HL-60 (cell line): ENCODE results near the gene C14orf180.

ENCODE experiments used
- DNase-seq, 2 experiments: peaks; one replicate each; pipeline ENCODE4 v3.0.0-alpha.2; 2010 to 2020; ENCODE audit warnings: low read depth in 1 of 2, low spot score in 1 of 2
- H3K27ac ChIP-seq: fragments of 250-450 bp; sonication (Bioruptor Pico); replicated peaks from 2 replicates; pipeline ENCODE4 v1.5.1; 2020; ENCODE audit warnings: mild to moderate bottlenecking, moderate library complexity
- H3K27me3 ChIP-seq: fragments of 250-450 bp; sonication (Bioruptor Pico); 2 replicates; pipeline ENCODE4 v1.5.1; 2021; ENCODE audit warnings: mild to moderate bottlenecking, moderate library complexity; ENCODE audit not compliant: insufficient read depth, poor library complexity, severe bottlenecking
- H3K4me3 ChIP-seq: replicated peaks from 2 replicates; pipeline ENCODE4 v1.5.1; 2011; ENCODE audit warnings: mild to moderate bottlenecking, control low read depth, low read length; ENCODE audit not compliant: insufficient read depth
- GABPA ChIP-seq: IDR thresholded peaks from 2 replicates; pipeline ENCODE4 v1.6.1; 2012; ENCODE audit warnings: low read depth
- POLR2AphosphoS5 ChIP-seq: IDR thresholded peaks from 2 replicates; pipeline ENCODE4 v1.6.1; 2012; ENCODE audit warnings: low read depth
- REST ChIP-seq: IDR thresholded peaks from 2 replicates; pipeline ENCODE4 v1.6.1; 2012; ENCODE audit warnings: low read depth; ENCODE audit not compliant: insufficient replicate concordance
- SPI1 ChIP-seq: IDR thresholded peaks from 2 replicates; pipeline ENCODE4 v1.6.1; 2012; ENCODE audit warnings: low read depth, mild to moderate bottlenecking, borderline replicate concordance
- TF ChIP-seq, protein P1 (sequence below): IDR thresholded peaks from one replicate; pipeline ENCODE4 v1.5.1; 2011; ENCODE audit warnings: low read length, control low read depth, inconsistent platforms; ENCODE audit not compliant: insufficient read depth

The C14orf180 gene

DNA sequence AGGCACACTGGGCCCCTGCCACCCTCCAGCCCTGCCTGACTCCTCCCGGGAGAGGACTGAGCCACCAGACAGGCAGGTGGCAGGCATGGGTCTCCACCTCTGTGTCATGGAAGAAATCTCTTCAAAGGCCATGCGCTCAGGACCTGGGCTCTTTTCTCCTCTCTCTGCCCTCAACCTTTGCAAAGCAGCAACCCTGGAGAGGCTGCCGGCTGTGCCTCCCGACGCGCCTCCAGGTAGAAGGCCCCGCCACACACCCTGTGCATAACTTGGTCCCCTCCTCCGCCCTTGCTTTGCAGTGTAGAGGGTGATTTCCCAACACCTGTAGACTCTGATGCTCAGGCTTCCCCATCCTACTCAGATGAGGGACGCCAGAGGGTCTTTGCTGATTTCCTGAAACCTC, 53.2 kb downstream of the C14orf180 start:
- H3K4me3 ChIP-seq: no peak overlapping the region
- peaks cover 14% of the 10 kb centered on the region for H3K27me3 ChIP-seq
- DNase-seq: no peak
- TF ChIP-seq POLR2AphosphoS5 (no peak), REST (no peak), GABPA (no peak), SPI1 (no peak)
- TF ChIP-seq, protein P1, sequence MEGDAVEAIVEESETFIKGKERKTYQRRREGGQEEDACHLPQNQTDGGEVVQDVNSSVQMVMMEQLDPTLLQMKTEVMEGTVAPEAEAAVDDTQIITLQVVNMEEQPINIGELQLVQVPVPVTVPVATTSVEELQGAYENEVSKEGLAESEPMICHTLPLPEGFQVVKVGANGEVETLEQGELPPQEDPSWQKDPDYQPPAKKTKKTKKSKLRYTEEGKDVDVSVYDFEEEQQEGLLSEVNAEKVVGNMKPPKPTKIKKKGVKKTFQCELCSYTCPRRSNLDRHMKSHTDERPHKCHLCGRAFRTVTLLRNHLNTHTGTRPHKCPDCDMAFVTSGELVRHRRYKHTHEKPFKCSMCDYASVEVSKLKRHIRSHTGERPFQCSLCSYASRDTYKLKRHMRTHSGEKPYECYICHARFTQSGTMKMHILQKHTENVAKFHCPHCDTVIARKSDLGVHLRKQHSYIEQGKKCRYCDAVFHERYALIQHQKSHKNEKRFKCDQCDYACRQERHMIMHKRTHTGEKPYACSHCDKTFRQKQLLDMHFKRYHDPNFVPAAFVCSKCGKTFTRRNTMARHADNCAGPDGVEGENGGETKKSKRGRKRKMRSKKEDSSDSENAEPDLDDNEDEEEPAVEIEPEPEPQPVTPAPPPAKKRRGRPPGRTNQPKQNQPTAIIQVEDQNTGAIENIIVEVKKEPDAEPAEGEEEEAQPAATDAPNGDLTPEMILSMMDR: no peak
- H3K27ac ChIP-seq: no peak overlapping the region

DNA sequence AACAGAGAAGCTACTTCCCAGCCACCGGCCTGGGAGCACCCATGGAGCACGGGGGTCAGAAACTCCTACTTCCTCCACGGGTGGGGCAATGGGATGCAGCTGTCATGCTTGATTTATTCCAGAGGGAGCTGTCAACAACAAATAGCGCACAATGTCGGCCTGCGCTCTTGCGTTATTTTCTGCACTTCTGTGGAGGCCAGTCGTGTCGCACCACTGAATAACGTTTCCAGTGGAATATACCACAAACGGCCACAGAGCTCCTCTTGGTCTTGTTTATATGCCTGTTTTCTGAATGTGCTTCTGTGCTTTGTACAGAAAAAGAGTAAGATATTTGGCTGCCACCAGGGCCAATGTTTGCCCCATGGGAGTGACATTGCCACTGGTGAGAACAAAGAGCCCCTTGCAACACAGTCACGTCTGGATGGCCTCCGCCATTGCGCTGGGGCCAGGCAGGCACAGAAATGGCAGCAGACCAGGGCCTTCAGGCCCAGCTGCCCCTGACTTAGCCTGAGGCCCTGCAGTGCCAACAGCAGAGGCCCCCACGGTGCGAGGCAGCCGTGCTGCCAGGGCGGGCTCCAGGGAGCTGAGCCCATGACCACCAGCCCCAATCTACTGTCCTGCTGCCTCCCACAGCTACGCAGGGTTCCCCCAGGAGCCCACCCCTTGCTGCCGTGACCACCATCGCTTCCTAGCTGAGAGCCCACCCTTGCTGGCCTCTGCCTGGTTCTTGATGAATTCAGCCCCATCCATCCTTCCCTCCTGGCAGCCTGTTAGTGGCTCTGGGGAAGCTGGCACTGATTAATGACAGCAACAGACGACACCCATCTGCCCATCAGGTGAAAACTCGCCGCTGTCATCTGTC, 53.9 kb downstream of the C14orf180 start:
- TF ChIP-seq GABPA: no peak
- no peak for TF ChIP-seq SPI1
- TF ChIP-seq POLR2AphosphoS5: no peak
- TF ChIP-seq REST: no peak
- TF ChIP-seq, protein P1: no peak
- Histone ChIP-seq H3K4me3 (no peak overlapping the region), H3K27ac (no peak overlapping the region), H3K27me3 (peaks cover 17% of the 10 kb centered on the region)
- no peak for DNase-seq

GRCh38 chr14:104634138-104634760, 54.7 kb downstream of the C14orf180 start:
- Histone ChIP-seq H3K27ac (no peak overlapping the region), H3K27me3 (peaks cover 17% of the 10 kb centered on the region), H3K4me3 (no peak overlapping the region)
- no peak for DNase-seq
- no peak for TF ChIP-seq POLR2AphosphoS5
- TF ChIP-seq GABPA: no peak

DNA sequence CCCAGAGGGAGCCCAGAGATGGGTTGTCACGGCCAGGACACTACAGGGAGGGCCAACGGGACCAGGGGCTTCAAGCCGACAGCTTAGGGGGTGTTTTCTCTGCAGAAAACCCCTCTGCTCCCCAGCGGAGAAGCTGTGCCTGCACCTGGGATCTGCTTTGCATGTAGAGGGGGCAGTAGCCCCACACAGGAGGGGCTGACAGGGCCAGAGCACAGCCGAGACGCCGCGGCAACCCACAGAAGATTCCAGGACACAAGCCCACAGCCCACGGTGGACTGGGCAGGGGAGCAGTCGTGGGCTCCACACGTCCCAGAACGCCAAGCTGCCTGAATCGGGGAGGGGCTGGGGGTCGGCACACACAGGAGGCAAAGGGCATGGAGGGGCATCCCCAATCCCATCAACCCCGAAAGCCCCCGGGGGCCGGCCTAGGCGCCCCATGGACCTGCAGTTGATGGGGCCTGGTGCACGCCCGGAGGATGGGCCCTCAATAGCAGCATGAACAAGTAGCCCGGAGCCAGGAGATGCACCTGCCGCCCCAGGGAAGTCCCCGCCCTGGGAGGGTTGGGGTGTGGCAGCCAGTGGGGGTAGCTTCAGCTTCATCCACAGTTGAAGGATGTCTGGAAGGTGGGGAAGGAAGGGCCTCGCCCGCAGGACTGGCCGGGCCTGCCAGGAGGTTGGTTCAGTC, 55.5 kb downstream of the C14orf180 start:
- Histone ChIP-seq H3K27me3 (peaks cover 17% of the 10 kb centered on the region), H3K4me3 (no peak overlapping the region), H3K27ac (no peak overlapping the region)
- DNase-seq: no peak
- TF ChIP-seq GABPA (no peak), SPI1 (no peak), REST (no peak), POLR2AphosphoS5 (no peak)
- TF ChIP-seq, protein P1: no peak
